Ascending aorta (tissue), 2 donors: ENCODE measurements around the gene CCDC187. TPM values are rescaled to one million over a fixed set of nuclear protein-coding genes. Genes with fewer than 3 reads are reported as not detected.
"Not testable (repeated sequence)": the region's sequence is repeated elsewhere in the genome, so short reads cannot be mapped to it uniquely, and the experiment has no call there.

Experiments
- DNase-seq, 2 donors: peaks; one replicate each; pipeline ENCODE4 v3.0.0-alpha.2; 2019; ENCODE audit warnings: low spot score in 2 of 2
- H3K27ac ChIP-seq, 2 donors: fragments of 200-600 bp; sonication (generic); one replicate each; pipeline ENCODE4 v1.5.1; 2016 to 2017; ENCODE audit warnings: mild to moderate bottlenecking in 1 of 2
- H3K27me3 ChIP-seq: fragments of 200-600 bp; sonication (generic); one replicate; pipeline ENCODE4 v1.5.1; 2017
- H3K36me3 ChIP-seq, 2 donors: fragments of 200-600 bp; sonication (generic); one replicate each; pipeline ENCODE4 v1.5.1; 2016
- H3K4me1 ChIP-seq, 2 donors: fragments of 200-600 bp; sonication (generic); one replicate each; pipeline ENCODE4 v1.5.1; 2016 to 2017; ENCODE audit warnings: mild to moderate bottlenecking in 1 of 2
- H3K4me3 ChIP-seq, 2 donors: fragments of 200-600 bp; sonication (generic); one replicate each; pipeline ENCODE4 v1.5.1; 2016 to 2017; ENCODE audit warnings: mild to moderate bottlenecking in 1 of 2
- H3K9me3 ChIP-seq, 2 donors: fragments of 200-600 bp; sonication (generic); one replicate each; pipeline ENCODE4 v1.5.1; 2016
- intact Hi-C: fragments of 100-400 bp; cut with DNase I; formaldehyde crosslinking; loops from one replicate; pipeline ENCODE4 v1.15.1; 2023
- total RNA-seq: library from RNA; depleted of rRNA; stranded (reverse); fragments of >200 nt; gene quantifications from one replicate; pipeline ENCODE4 v1.1.0, GENCODE V29; 2016
- TF ChIP-seq, protein P1 (sequence below), 3 experiments: fragments of 200-600 bp in 2 of 3; fragments of 450-650 bp in 1 of 3; sonication (generic) in 2 of 3; IDR thresholded peaks; one replicate each; pipeline ENCODE4 v1.5.1; 2016 to 2019; ENCODE audit warnings: antibody characterized with exemption in 3 of 3, mild to moderate bottlenecking in 1 of 3, moderate library complexity in 1 of 3

Gene CCDC187
- total RNA-seq, 1 donor from 2014 or later: under 0.01 TPM

DNA sequence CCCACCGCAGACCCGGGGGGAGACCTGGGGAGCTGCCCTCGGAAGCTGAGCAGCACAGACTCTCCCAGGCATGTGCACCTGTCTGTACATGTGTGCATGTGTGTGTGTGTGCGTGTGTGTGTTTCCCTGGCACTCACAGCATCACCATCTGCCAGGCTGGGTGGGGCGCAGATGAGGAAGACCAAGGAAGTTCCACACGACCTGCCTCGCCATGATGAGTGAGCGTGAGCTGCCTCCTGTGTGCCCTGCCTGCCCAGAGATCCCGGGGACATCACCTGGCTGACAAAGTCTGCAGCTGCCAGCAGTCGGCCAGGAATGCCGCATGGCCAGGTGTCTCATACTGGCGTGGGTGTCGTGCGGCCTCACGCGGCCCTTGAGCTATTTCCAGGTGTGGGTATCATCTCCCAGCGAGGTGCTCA, 19.5 kb upstream of the CCDC187 start:
- no peaks in the 10 kb centered on the region for H3K9me3 ChIP-seq
- TF ChIP-seq, protein P1, sequence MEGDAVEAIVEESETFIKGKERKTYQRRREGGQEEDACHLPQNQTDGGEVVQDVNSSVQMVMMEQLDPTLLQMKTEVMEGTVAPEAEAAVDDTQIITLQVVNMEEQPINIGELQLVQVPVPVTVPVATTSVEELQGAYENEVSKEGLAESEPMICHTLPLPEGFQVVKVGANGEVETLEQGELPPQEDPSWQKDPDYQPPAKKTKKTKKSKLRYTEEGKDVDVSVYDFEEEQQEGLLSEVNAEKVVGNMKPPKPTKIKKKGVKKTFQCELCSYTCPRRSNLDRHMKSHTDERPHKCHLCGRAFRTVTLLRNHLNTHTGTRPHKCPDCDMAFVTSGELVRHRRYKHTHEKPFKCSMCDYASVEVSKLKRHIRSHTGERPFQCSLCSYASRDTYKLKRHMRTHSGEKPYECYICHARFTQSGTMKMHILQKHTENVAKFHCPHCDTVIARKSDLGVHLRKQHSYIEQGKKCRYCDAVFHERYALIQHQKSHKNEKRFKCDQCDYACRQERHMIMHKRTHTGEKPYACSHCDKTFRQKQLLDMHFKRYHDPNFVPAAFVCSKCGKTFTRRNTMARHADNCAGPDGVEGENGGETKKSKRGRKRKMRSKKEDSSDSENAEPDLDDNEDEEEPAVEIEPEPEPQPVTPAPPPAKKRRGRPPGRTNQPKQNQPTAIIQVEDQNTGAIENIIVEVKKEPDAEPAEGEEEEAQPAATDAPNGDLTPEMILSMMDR (IDR thresholded peaks at IDR 0.05): no peak
- no peak overlapping the region for H3K27ac ChIP-seq
- H3K36me3 ChIP-seq: no peaks in the 10 kb centered on the region
- peaks cover 11 to 19% of the 10 kb centered on the region in 2 donors for H3K4me1 ChIP-seq
- no peak overlapping the region for H3K4me3 ChIP-seq
- intact Hi-C loops: no loop called here
- DNase-seq: no peak
- H3K27me3 ChIP-seq: no peaks in the 10 kb centered on the region

GRCh38 chr9:136322756-136323330, 18.9 kb upstream of the CCDC187 start:
- Histone ChIP-seq H3K27me3 (no peaks in the 10 kb centered on the region), H3K4me3 (no peak overlapping the region), H3K9me3 (no peaks in the 10 kb centered on the region), H3K36me3 (no peaks in the 10 kb centered on the region), H3K4me1 (peaks cover 7 to 15% of the 10 kb centered on the region in 2 donors), H3K27ac (no peak overlapping the region)
- no peak for DNase-seq
- TF ChIP-seq, protein P1 (IDR thresholded peaks at IDR 0.05): no peak
- intact Hi-C loops: no loop called here

DNA sequence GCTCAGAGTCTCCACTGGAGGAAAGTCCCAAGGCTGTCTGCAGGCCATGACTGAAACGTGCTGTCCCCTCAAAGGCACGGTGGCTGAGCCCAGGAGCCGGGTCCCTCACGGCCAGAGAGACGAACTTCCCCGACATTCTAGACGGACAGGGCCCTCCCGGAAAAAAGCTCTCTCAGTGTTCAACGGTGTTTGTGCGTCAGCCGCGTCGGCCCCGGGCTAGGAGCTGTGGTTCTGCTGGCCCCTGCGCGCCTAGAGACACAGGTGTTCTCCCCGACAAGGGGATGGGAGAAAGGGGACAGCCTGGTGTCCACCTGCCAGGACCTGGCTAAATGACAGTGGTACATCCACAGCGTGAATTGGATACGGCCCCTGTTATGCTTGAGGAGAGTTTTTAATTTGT, 17.7 kb upstream of the CCDC187 start:
- Histone ChIP-seq H3K27ac (no peak overlapping the region), H3K36me3 (no peaks in the 10 kb centered on the region), H3K9me3 (no peaks in the 10 kb centered on the region), H3K27me3 (no peaks in the 10 kb centered on the region), H3K4me3 (no peak overlapping the region), H3K4me1 (peaks cover 1 to 9% of the 10 kb centered on the region in 2 donors)
- DNase-seq: no peak
- intact Hi-C loops: no loop called here
- TF ChIP-seq, protein P1 (IDR thresholded peaks at IDR 0.05): no peak

GRCh38 chr9:136320972-136321371, 17.1 kb upstream of the CCDC187 start:
- H3K36me3 ChIP-seq, H3K4me3 ChIP-seq, H3K27ac ChIP-seq, H3K4me1 ChIP-seq, H3K9me3 ChIP-seq, H3K27me3 ChIP-seq, intact Hi-C loops, DNase-seq: not testable (repeated sequence)

DNA sequence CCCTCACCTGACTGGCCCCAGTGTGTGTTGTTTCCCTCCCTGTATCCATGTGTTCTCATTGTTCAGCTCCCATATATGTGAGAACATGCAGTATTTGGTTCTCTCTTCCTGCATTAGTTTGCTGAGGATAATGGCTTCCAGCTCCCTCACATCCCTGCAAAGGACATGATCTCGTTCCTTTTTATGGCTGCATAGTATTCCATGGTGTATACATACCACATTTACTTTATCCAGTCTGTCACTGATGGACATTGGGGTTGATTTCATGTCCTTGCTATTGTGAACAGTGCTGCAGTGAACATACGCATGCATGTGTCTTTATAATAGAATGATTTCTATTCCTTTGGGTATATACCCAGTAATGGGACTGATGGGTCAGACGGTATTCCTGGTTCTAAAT, 16.1 kb upstream of the CCDC187 start:
- H3K36me3 ChIP-seq, H3K9me3 ChIP-seq, intact Hi-C loops, DNase-seq, H3K27me3 ChIP-seq, H3K4me1 ChIP-seq, H3K27ac ChIP-seq, H3K4me3 ChIP-seq: not testable (repeated sequence)

- H3K27ac ChIP-seq, H3K36me3 ChIP-seq, intact Hi-C loops, H3K4me3 ChIP-seq, H3K9me3 ChIP-seq, H3K27me3 ChIP-seq, DNase-seq, H3K4me1 ChIP-seq: not testable (repeated sequence)
These were observed 15.3 kb upstream of the CCDC187 start for GRCh38 chr9:136319244-136319643.

- TF ChIP-seq, protein P1 (IDR thresholded peaks at IDR 0.05): no peak
- intact Hi-C loops: no loop called here
- Histone ChIP-seq H3K27me3 (no peaks in the 10 kb centered on the region), H3K36me3 (no peaks in the 10 kb centered on the region), H3K4me1 (no peaks in the 10 kb centered on the region), H3K27ac (no peak overlapping the region), H3K4me3 (no peak overlapping the region), H3K9me3 (no peaks in the 10 kb centered on the region)
- no peak for DNase-seq
These were observed 14.9 kb upstream of the CCDC187 start for GRCh38 chr9:136318776-136319241.
